GM19397 (cell line): Measurements from ENCODE around the gene BLID.

Source experiments
- ATAC-seq: cut with Tn5 transposase; IDR thresholded peaks from one replicate; pipeline ENCODE4 v1.9.1; 2021; ENCODE audit warnings: mild to moderate bottlenecking, moderate library complexity; ENCODE audit not compliant: unreplicated experiment

The BLID gene

GRCh38 chr11:122107045-122107444 is 9.0 kb downstream of the BLID start:
- no peak for ATAC-seq

DNA sequence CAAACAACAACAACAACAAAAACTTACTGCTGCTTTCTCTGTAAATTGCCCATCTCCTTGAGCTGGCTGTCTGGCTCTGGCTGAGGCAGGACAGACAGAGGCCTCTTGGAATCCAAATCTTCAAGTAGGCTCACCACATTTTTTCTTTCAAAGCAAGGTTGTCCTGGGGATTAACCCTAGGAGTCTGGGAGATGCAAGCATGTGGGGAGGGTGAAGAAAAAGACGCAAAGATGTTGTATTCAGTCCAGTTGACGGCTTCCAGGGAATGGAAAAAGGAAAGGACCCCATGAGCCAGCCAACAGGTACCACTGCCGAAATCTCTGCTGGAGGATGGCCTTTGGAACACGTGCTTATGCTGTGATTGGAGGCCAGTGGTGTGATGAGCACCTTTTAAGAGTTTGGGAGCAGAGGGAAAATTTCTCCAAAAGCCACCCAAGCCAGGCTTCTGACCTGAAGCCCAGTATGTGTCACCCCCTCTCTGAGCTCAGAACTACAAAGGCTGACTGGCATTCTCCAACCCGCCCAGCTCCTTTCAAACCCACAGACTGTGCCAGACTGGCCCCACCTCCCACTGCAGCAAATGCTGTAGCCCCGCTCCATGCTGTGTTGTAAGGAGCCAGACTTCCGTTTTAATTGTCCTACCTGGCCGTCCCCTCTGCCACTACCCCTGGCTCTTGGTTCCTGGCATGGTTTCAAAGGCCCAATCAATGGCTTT is 10.8 kb downstream of the BLID start:
- ATAC-seq = no peak

GRCh38 chr11:122104341-122104740 is 11.7 kb downstream of the BLID start:
- no peak for ATAC-seq

DNA sequence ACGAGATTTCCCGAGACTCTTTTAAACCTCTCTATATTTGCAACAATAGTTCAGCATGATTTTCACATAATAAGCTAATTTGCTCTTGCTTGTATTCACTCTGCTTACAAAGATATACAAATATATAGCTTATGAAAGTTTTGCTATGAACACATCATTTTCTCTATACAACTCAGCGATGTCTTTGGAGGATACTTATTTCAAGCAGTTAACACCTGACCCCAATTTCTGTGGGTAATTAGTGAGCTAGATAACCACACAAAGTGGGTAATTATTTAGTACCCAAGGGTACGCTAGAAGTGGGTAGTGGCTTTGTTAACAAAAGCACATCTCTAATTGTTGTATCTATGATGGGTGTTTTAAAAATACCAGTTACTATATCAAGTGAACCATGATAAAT is 12.3 kb downstream of the BLID start:
- no peak for ATAC-seq

DNA sequence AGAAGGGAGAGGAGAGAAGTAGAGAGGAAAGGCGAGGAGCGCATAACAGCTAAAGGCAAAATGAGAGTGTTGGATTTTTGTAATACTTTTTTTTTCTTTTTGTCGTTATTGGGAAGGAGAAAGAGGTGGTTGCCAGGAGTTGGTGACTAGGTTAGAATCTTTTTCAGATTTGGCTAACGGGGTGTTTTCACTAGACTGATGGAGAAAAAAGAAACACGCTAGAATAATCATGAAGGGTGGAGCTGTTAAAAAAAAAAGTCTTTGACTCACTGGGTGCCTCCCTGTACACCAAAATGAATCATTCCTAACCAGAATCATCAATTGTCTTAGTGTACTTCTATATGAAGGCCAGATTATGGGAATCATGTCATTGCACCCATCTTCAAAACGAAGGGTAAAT is 12.7 kb downstream of the BLID start:
- no peak for ATAC-seq

GRCh38 chr11:122102426-122102825 is 13.6 kb downstream of the BLID start:
- ATAC-seq = no peak

- no peak for ATAC-seq
Measured at GRCh38 chr11:122101625-122102291, 14.3 kb downstream of the BLID start.

GRCh38 chr11:122100756-122101080 is 15.3 kb downstream of the BLID start:
- ATAC-seq = no peak

GRCh38 chr11:122100037-122100755 is 15.8 kb downstream of the BLID start:
- ATAC-seq = no peak

DNA sequence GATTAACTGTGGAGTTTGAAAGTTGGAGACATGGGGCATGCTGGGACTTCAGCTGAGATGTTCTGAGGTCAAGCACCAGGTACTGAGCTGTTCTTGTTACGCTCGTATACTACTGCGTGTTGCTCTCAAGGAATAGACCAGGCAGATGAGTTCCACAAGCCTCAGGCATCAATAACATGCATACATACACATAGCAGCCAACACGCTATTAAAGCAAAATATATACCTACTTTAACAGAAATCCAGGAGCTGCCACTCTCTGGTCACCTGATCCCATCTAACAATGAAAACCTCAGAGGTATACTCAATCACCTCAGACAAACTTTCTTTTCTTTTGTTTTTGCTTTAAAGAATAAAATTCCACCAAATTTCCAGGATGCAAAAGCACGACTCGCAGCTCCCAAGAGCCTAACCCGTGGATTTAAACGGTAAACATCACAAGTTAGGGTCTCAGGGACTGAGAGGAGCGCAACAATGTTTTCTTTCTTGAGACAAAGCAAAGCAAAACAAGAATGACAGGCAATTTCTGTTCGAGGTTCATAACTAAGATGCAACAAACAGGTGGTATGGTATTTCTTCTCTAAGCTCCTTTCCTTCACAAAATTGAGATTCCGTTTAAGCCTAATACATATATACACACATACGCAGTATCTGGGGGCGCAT is 16.5 kb downstream of the BLID start:
- no peak for ATAC-seq

- no peak for ATAC-seq
Measured at GRCh38 chr11:122098261-122098980, 17.6 kb downstream of the BLID start.

DNA sequence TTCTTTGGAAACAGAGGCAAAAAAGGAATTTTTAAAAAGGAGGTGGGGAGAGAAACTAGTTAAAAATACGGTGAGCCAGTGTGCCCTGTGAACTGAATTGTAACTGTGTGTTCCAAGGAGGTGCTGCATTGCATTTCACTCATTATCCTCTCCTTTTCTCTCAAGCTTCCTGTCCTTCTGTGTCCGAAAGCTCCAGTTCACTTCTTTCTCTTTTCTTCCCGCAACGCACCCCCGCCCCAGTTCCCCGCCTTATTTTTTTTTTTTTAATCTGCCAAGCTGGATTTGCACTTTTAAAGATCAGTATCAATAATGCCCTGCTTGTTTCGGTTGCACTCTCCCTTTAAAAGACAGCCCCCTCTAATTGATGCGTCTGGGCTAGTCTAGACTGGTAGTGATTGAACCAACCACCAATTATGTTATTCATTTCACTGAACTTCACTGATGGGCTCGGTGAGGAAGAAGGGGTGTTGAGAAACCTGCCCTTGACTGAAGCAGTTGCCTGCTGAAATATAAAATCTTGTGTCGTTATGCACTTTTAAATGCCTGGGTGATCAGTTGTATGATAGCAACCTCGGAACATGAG is 18.5 kb downstream of the BLID start:
- ATAC-seq = no peak

GRCh38 chr11:122096272-122097112 is 19.5 kb downstream of the BLID start:
- no peak for ATAC-seq

DNA sequence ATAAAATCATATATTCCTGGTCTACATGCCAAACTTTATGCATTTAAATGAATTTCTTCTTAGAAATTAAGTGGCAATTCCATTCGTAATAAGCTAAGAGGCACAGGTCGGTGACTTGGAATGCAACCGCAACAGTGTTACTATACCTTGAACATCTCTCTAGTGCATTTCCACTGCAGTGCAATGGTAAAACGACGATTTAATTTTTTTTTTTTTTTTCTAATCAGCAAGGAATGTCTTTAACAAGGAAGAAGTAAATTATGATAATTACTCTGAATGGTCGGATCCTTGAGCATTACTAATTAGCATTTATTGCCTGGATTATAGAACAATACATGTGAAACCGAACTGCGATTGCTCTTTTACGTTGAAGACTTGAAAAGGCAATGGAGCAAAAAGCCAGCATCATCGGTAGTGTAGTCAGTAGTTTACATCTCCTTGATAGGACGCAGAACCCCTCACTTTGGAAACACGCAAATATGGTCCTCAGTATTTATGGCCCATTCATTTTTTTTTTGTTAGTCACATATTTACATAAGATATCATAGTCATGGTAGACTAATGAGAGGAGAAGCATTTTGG is 20.2 kb downstream of the BLID start:
- ATAC-seq = no peak

DNA sequence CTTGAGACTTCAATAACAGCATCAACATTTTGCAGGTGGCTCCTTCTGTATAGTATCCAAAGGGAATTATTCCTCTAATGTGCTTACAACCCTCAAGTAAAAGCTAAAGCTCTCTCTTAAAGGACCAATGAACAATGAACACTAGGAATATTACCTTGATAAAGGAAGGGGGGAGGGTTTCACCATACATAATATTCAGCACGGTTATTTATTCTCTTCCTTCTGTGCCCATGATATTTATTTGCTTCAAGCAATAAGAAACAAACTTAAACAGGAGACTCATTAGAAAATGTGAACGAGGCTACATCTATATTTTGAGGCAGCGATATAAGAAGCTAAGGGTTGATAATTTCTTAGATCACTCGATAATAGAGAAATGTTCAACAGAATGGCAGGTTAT is 21.2 kb downstream of the BLID start:
- ATAC-seq = no peak

- no peak for ATAC-seq
Measured at GRCh38 chr11:122093731-122094275, 22.2 kb downstream of the BLID start.

DNA sequence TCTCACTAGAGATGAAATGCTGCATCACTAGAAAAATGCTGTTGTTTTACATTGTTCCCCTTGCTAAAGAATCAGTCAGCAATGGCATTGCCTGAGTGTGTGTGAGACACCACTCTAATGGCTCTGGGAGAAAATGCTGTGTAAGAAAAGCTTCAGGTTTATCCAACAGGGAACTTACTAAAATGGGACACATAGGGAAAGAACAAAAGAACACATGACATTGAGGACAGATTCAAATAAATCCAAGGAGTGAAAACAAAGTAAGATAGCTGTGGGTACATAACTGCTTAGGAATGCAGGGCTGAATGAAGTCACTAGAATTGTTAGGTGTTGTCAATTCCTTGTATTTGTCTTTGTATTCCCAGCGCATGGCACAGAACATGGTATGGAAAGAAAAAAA is 24.2 kb downstream of the BLID start:
- no peak for ATAC-seq

- no peak for ATAC-seq
Measured at GRCh38 chr11:122089111-122089510, 26.9 kb downstream of the BLID start.

GRCh38 chr11:122085712-122086111 is 30.3 kb downstream of the BLID start:
- no peak for ATAC-seq
